Measurements from ENCODE around the gene RBMS1.

RBMS1 gene

DNA sequence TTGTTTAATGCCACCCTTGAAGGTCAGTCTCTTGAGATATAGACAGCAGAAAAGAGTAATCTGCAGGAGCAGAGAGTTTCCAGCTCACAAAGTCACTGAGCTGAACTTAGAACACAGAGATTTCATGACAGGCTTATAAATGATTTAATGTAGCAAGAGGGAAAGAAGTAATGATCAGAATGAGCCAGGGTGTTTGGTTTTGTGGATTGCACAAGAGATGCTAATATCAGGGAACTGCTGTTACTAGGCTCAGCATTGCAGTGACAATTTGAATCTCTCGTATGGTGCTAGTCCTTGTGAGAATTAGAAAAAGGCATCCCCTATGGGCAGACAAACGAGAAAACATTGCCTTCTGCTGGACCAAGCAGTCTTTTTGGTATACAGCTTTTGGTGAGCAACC is 231.9 kb downstream of the RBMS1 start:
- DNase-seq (ENCODE audit: low read depth in 2 of 3, low spot score in 2 of 3): no peak

DNA sequence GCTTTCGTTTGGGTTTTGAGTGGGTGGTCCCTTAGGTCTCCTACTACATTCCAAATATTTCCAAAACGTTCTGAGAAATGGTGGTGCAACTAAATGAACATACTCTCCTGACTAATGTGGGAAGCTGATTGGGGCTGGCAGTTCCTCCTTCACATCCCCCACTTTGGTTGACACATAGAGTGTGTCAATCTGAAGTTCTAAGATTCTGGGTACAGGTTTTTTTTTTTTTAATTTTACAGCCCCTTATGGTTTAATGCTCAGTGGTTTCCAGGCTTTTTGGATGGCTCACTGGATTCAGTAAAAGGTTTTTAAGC is 235.2 kb downstream of the RBMS1 start:
- DNase-seq (ENCODE audit: low read depth in 2 of 3, low spot score in 2 of 3): no peak

DNA sequence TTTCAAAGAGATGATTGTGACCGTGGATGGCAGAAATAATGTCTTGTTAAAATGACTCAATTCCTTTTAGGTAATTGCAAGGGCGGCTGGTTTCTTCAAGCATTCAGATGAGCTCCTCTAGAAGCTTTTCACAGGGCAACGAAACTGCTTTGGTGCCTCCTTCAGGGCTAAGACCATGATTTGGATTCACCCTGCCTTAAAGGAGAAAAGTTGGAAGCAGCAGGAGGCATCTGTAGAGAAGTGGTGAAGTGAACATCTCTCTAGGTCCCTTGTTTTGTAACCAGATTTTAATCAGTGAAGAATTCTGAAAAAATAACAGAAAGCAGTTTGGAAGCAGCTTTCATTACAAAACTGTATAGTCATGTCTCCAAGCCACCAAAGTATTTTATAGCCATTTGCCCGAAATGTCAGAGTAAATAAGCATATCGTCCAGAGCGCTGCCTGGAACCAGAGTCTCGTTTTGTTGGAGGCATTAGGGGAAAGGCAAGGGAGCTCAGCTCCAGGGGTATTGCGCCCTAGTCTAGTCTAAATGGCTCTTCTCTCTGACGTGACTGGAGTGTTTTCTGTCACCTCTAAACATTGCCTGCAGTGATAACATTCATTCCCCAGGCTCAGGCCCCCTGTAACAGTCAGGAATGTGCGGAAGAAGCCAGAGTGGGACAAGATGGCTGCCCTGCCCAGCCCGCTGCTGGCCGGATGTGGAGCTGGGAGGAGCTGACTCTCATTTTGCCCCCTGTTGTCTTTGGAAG is 235.7 kb downstream of the RBMS1 start:
- no peak for DNase-seq (ENCODE audit: low read depth in 2 of 3, low spot score in 2 of 3)

DNA sequence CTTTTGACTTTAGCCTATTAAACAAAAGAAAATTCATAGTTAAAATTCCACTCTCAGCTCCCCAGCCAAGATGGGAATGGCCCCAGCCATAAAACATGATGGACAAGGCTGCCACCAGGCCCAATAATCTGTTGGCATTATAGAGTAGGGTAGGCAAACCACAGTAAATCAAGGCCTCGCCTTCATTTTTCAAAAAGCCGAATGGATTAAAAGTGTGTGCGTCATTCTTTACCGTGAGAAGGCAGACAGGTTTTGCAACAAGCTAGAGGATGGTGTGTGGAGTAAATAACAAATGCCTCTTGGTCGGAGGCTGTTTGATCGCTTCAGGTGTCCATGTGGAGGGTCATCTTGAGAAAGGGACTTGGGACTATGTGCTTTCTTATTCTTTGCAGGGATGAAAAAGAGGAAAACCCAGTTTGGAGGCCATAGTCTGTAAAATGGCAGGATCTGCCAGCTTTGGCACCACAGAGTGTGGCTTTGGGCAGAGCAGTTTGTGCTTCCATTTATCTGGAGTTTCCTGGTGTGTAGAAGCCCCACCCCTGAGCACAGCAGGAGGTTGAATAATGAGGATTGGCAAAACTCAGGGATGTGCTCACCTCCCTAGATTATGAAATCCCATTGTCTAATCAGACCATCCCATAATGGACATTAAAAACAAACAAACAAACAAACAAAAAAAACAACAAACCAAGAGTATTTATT is 236.4 kb downstream of the RBMS1 start:
- no peak for DNase-seq (ENCODE audit: low read depth in 2 of 3, low spot score in 2 of 3)

DNA sequence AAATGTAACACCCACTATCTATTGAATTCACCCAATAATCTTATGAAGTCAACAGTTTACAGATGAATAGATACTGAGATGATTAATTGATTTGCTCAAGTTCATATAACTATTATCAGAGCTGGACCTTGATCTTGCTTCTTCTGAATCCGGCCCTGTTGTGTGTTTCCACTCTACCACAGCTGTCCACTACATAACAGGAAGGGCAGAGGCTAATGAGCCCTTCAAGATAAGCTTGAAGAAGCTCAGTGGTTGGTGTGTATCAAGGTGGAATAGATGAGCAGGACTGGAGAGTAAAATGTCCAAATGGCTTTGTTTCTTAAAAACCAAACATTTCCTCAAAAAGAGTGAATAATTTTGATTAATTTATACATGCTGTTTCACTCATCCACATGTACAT is 237.1 kb downstream of the RBMS1 start:
- no peak for DNase-seq (ENCODE audit: low read depth in 2 of 3, low spot score in 2 of 3)

DNA sequence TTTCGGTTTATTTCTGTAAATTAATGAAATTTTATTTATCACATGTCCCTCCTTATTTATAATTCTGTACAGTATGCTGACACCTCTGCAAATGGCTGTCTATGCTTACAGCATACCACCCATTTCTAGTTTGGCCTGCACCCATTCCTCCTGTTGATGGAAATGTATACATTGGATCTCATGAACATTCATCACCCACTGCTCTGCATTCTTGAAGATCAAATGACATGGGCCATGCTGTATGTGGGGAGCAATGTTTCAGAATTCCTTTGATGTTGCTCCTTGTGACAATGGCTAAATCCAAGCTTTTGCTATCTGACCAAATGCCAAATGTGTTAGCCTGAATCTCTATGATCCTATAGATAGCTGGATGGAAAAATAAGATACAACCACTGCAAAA is 238.2 kb downstream of the RBMS1 start:
- no peak for DNase-seq (ENCODE audit: low read depth in 2 of 3, low spot score in 2 of 3)

DNA sequence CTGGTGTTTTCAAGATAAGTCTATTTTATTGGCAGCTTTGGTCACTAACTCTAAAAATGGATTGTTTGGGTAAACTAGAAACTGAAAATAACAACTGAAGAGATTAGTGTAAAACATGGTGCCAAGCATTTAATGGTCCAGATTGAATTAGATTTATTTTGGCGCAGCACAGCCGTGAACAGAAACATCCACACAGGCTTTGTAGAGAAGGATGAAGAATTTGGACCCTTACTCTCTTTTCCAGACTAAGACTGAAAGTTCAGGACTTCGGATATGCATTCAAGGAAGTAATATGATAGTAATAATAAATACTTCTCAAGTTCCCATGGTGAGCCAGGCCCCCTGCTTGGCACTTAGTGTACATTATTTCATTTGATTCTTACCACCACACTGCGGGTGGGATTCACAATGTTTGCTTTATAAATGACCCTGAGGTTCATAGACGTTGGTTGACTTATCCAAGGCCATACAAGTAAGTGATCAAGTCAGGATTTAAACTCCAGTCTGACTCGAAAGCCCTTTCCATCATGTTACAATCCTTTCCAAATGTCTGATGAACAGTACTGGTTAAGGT is 239.3 kb downstream of the RBMS1 start:
- DNase-seq (ENCODE audit: low read depth in 2 of 3, low spot score in 2 of 3): no peak

DNA sequence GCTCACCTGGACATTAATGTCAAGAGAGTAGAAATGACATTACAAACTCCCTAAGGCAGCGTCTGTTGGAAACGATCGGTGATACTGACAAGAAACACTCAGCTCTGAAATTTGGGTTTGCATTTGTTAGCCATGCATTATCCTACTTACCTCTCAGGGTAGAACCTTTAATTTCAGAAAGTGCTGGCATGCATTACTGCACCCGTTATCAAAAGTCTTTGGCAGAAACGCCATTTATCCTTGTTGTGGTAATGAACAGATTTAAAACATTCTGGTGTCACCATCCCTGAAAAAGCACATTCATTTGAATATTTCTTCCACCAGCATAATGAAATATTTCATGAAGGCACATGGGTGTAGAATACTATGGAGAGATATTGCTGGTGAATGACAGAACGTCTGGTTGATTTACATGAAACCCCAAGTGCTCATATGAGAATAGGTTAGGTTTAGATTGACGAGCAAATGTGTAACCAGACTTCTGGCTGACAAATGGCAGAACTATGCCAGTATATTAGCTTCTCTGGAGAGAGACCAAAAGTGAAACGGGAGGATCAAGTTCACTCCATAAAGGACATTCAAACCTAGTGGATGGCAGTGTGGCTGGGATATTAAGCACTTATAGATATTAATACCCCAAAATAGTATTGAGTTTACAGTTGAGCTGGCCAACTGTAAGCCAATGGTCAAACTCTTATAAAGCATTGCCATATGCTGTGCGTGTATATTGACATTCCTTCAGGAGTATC is 240.0 kb downstream of the RBMS1 start:
- no peak for DNase-seq (ENCODE audit: low read depth in 2 of 3, low spot score in 2 of 3)

DNA sequence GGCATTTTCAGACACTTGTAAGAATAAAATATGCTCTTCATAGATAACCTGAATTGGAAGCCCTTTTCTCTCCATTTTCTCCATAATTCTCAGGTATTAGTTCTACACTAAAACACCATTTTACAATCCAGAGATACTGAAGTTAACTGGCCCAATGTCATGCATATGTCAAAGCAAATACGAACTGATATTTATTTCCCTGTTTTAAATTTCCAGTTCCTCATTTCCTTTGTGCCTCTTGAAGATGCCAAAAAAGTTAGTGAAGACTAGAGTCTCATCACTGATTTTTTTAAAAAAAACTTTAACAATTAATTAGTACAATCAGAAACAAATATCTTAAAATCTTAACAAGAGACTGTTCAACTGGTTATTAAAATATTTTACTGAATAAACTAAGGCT is 240.7 kb downstream of the RBMS1 start:
- DNase-seq (ENCODE audit: low read depth in 2 of 3, low spot score in 2 of 3): no peak

DNA sequence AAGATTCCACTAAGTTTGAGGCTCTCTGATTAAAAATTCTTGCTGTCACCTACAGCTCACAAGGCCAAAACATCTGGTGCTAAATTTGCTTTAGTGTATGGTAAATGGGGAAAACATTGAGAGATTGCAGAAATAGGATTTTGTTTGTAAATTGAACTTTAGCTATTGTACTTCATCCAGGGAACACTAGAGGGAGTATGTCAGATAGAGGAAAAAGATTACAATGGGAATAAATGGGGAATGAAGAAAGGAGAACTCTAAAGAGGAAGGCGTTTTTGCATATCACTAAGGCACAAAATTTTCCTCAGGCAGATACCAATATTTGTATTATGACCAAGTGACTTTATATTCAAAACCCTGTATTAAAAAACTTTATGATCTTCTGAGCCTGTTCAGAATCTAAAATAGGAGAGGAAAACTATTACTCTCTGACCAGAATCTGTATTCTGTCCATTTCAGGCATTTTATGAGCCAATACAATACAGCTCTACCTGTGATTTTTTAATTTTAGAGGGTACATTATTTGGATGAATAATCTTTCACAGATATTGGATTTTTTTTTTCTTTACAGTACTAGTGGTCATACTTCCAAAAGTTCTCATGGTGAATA is 241.2 kb downstream of the RBMS1 start:
- DNase-seq (ENCODE audit: low read depth in 2 of 3, low spot score in 2 of 3): no peak

DNA sequence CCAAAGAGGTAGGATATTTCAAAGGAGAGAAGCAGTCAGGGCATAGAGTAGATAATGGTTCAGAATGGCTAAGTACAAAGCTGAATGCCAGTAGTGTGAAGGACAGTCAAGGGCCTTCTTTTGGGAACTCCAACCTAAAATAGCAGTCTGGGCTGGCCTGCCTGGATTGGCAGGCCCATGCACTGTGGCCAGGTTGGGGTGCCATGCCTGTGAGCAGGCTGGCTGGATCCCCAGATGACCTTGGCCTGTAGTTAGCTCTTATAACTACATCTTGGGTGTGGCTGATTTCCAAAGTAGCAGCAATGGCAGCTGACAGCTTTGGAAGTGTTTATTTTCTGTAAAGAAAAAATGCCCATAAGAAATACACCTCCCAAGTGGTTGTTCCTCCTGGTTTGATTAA is 242.0 kb downstream of the RBMS1 start:
- no peak for DNase-seq (ENCODE audit: low read depth in 2 of 3, low spot score in 2 of 3)

DNA sequence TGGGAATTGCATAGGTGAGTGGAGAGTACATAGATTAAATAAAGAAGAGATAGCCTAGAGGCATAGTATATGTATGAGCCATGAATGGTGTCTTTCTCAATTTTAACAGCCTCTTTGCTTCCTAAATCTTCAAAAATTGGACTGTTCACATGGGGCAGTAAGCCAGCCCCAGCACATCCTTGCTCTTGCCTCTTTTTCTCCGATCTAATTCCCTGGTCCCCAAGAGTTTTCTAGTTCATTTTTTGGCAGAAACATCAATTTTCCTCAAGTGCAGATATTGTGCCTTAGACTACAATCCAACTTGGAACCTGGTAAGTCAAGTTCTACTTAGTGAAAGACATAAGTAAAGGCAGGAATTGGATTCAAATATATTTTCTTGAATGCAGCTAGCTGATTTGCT is 243.7 kb downstream of the RBMS1 start:
- DNase-seq (ENCODE audit: low read depth in 2 of 3, low spot score in 2 of 3): no peak

DNA sequence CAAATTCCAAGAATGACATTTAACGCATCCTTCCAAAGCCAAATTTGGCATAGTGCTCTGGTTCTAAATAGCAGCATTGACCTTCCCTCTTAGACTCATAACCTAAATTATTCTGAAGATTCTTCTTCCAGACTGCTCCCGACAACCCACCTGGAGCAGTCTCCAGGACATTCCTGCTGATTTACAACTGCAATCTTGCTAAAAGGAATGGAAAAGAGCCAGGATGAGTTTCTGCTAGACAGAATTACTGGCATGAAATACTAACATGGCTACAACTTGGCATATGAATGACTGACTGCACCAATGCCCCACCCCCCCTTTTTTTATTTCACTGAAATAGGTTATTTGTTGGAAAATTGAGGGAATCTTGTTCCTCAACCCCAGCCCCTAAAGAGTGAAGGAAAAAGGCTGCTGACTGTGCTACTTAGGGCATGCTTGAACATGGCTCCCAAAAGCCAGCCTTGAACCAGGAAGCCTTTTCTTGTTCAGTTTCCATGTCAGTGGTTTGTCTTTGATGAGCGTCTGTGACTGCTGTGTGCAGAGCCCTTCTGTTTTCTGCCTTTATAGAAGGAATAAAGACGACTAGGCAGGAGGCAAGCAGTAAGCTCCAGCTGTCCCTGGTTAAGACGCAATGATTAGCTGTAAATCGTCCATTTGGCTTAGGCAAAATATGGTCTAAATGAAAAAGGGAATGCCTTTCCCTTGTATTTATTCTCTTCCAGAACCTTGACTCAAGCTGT is 246.1 kb downstream of the RBMS1 start:
- no peak for DNase-seq (ENCODE audit: low read depth in 2 of 3, low spot score in 2 of 3)

DNA sequence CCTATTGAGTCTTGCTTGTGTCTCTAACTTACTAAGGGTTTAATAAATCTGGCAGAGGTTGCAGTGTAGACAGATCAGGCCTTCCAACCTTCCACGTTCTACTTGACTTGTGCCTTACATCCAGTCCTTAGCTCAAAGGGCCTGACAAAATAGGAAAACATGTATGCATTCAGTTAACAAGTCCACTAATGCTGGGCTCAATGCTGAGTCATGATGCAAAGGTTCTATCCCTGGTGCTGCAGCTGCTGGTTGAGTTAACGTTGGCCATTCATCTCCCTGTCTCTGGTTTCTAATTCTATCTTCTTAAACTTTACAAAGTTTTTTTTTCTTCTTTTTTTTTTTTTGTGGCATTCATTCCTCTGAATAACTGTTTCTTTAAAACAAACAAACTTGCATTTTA is 247.3 kb downstream of the RBMS1 start:
- DNase-seq (ENCODE audit: low read depth in 2 of 3, low spot score in 2 of 3): no peak

DNA sequence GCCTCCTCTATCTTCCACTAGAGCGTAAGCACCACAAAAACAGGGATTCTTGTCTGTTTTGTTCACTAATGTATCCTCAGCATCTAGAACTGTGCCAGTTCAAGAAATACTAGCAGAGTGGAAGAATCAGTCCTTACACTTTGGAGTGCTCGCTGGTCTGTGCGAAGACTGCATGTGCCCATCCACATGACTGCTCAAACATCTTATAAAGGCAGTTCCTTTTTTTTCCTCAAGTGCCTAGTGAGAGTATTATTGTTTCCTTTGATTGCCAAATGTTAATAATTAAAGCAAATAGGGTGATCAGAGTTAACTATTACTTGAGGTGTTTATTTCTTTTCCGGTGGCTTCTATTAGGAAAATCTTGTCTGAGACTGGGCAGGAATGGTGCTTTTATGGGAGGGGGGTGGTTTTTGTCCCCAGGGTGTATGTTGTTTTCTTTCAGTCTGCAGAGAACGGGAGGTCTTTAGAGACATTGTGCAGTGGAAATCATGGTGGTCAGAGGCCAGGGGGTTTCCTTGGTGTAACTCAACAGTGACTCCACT is 247.9 kb downstream of the RBMS1 start:
- no peak for DNase-seq (ENCODE audit: low read depth in 2 of 3, low spot score in 2 of 3)

DNA sequence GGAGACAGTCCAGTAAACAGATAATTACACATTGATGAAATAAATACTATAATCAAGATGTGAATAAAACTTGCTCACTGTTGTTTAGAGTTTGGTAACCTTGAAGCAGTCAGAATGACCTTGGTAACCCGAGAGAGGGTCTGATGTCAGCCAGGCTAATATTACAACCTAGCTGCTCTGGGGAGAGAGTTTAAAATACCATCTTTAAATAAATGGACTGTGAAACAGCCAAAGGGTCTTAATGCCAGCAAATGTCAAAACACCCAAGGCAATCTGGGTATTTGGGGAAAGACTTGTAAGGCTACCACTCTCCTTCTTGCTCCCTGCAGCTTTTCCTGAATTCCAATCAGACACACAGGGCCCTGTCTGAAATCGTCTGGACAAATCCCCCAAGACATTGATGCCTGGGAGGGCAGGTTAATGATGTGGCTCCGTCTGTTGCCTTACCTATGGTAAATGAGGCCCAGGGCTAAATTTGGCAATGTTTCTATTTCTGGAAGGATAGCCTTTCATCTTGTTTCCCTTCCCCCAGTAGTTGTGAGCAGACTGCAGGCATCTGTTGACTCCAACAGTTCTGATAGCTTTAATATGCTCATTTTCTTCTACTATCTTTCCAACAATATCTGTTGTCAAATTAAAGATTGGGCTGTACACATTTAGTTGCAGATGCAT is 250.6 kb downstream of the RBMS1 start:
- no peak for DNase-seq (ENCODE audit: low read depth in 2 of 3, low spot score in 2 of 3)

DNA sequence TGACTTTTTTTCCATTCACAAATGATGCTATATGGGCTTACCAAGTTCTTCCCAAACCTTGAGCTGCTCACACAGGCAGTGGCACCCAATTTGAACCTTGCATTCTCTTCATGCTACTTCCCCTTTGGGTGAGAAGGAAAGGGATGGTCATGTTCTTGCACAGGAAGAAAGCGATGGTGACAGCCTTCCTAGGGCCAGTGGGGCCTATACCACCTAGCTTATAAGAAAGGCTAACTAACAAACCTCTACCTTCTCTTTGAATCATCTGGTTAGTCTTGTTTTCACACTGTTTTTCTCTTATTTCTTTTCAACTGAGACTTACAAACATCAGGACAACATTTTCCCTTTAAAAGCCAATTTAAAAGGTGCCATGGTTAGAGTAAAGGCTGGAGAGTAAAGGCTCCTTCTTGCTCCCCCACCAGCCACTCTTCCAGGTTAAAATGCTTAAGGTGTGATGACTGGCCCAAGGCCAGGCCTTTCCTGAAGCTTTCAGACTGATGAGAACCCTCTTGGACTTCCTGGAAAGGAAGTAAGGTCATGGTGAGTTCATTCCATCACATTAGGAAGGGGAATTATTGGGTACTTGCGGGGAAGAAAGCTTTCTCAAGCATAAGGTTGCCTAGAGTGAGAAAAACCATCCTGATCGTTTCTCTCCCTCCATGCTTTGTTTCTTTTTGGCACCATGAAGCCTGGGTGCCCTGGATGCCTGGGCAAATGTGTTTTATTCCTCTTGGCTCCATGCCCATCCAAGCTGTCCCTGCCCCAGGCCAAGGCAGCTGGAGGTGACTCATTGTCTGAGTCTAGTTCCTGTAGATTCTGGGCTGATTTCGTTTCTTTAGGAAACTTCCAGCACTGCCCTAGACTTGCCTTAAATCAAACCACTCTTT is 252.1 kb downstream of the RBMS1 start:
- no peak for DNase-seq (ENCODE audit: low read depth in 2 of 3, low spot score in 2 of 3)

DNA sequence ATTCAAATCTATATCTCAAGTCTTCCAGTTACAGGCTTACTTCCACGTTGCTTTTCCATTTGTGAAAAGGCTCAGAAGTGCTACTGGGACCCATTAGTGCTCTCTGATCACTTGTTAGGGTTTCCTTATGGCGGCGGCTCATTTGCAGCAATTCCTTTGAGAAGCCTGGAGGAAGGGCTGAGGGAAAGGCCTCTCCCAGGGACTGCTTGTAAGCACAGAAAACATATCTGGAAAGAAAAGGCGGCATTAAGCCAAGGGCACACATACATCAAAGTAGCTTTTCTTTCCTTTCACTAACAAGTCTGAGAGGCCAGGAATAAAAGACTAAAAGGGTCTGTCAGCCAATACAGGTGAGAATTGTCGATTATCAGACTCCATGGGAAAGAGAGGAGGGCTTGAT is 254.2 kb downstream of the RBMS1 start:
- DNase-seq (ENCODE audit: low read depth in 2 of 3, low spot score in 2 of 3): no peak

DNA sequence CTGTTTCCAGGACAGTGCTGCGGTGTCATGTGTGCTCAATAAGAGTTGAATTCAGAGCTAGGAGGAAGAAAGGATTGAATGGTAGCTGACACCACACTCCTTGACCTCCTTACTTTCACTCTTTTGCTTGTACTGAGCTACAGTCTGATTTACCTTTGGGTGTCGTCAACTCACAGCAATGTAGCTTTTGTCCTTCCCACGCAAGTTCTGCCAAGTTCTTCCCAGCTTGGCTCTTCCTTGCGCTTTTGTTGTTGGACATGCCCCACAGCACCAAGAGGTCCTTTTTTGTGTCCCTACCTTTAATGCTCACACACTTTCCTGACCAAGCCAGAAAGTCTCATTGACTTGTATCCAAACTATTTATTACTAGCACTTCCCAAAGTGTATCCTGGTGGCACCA is 255.2 kb downstream of the RBMS1 start:
- no peak for DNase-seq (ENCODE audit: low read depth in 2 of 3, low spot score in 2 of 3)
